Activated CD8-positive, alpha-beta memory T cell treated with anti-CD3 and anti-CD28 coated beads for 4 hours (primary cell): ENCODE results near the gene RGS9.
"Not testable (repeated sequence)": the region's sequence is repeated elsewhere in the genome, so short reads cannot be mapped to it uniquely, and the experiment has no call there.

Source experiments
- DNase-seq, 2 donors: peaks; one replicate each; pipeline ENCODE4 v3.0.0-alpha.2; 2020; ENCODE audit warnings: low read depth in 2 of 2

The RGS9 gene

DNA sequence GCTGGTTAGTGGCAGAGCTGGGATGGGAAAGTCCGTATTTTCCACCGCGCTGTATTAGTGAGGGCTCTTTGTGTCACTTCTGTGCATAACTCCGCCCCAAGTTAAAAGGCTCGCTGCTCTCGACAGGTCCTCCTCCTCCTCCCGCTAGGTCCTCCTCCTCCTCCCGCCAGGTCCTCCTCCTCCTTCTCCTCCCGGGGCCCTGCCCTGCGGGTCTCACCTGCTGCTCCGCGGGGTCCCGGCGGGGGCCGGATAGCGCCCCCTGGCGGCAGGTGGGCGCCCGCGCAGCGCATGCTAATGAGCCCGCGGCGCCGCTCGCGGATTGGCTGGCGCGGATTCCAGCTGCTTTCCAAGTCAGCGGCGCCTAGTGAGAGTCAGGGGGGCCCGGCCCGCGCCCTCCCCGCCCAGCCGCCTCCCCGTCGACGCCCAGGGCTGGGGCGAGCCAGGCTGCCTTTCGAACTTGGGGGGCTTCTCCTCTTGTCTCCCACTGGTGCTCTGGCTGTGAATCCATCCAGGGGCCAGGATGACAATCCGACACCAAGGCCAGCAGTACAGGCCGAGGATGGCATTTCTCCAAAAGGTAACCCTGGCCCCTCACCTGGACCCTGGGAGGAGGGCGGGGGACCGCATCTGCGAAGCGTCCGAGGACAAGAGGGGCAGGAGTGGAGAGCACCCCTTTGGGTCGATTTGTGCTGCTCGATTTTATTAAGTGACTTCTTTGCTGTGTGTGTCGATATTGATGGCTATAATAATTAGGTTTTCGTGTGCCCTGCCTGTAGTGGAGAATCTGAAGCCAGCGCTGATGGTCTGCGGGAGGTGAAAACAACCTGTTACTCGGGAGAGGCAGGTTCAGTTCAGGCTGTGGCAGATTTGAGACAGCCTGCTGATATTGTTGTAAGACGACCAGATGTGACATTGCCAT is at the start of gene RGS9:
TSS of gene RGS9 (plus strand) at position 350 of the 919 bp plus-strand sequence. CDS start at position 521, 171 bp downstream.
- DNase-seq, result peak; percentile 68 to 73

DNA sequence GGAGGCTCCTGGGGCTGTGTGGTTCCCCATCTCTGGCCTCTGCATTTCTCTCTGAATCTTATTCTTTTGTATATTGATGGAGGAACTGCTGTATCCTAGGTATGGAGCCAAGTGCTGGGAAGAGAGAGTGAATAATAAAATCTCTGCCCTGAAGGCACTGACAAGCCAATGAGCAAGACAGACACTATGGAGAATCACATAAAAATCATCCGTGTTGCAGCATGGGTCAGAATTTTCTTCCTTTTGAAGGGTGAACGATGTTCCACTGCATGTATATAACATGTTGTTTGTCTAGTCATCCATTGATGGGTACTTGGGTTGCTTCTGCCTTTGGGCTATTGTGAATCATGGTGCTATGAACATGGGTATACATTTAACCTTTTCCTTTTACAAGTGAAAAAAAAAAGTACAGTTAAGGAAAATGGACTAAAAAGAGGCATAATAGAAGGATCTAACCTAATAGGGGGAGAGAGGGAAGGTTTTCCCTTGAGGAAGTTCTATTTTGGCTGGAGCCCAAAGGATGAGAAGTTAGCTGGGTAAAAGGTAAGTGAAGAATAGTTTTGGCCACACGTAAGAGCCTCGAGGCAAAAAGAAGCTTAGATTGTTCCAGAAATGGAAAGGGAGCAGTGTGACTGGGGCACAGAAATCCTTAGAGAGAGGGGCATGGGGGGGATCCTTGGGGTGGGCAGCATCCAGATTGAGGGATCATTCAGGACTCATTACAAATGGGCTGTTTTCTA is 48.4 kb upstream of the RGS9 start:
- DNase-seq, result no peak

DNA sequence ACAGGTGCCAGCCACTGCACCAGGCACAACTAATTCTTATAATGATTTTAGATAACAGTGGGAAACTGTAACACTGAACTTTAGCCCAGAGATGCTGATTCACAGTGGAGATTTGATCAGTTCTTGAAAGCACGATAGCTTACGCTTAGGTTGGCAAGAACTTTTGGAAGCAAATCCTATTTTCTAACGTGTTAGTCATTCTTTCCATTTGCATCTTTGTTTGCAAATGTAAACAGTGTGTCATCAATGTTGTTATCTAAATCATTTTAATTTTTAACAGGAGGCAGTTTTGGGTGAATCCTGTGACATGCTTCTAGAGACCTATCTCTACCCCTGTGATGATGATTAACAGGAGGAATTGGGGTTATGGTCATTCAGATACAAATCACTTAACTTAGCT is 44.9 kb upstream of the RGS9 start:
- DNase-seq, result no peak

DNA sequence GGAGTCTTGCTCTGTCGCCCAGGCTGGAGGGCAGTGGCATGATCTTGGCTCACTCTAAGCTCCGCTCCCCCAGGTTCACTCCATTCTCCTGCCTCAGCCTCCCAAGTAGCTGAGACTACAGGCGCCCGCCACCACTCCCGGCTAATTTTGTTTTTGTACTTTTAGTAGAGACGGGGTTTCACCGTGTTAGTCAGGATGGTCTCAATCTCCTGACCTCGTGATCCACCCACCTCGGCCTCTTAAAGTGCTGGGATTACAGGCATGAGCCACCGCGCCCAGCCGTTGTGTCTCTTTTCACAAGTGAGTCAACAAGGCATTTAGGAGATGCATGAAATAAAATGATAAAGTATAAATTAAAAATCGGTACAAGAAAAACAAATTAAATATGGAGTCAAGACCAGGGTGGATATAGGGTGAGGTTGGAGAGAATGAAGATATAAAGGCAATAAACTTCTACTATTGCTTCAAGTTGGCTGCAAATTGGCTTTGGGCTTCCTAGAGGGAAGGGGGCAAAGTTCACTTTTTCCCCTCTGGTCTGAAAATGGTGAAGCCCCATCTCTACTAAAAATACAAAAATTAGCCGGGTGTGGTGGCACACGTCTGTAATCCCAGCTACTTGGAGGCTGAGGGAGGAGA is 44.3 kb upstream of the RGS9 start:
- not testable (repeated sequence) for DNase-seq

DNA sequence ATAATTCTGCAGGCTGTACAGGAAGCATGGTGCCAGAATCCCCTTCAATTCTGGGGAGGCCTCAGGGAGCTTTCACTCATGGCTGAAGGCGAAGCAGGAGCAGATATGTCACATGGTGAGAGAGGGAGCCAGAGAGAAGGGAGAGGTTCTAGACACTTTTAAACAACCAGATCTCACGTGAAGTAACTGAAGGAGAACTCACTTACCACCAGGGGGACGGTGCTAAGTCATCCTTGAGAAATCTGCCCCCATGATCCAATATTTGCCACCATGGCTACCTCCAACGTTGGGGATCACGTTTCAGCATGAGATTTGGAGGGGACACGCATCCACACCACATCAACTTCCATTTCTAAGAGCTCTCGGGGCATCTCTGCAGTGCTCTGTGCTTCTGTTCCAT is 43.2 kb upstream of the RGS9 start:
- no peak for DNase-seq

DNA sequence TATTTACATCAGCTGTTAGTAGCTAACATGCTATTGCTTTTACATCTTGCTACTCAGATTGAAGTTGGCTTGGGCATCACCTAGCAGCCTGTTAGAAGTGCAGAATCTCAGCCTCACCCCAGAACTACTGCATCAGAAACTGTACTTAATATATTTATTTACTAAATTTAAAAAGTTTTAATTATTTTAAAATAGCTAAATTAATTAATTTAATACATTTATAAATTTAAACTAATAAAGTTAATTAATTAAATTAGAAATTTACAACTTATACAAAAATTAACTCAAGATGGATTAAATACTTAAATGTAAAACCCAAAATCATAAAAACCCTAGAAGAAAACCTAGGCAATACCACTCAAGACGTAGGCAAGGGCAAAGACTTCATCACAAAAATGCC is 41.7 kb upstream of the RGS9 start:
- no peak for DNase-seq

DNA sequence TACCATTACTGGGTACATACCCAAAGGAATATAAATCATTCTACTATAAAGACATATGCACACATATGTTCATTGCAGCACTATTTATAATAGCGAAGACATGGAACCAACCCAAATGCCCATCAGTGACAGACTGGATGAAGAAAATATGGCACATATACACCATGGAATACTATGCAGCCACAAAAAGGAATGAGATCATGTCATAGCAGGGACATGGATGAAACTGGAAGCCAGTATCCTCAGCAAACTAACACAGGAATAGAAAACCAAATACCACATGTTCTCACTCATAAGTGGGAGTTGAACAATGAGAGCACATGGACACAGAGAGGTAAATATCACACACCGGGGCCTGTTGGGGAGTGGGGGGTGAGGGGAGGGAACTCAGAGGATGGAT is 40.8 kb upstream of the RGS9 start:
- DNase-seq, result not testable (repeated sequence)

DNA sequence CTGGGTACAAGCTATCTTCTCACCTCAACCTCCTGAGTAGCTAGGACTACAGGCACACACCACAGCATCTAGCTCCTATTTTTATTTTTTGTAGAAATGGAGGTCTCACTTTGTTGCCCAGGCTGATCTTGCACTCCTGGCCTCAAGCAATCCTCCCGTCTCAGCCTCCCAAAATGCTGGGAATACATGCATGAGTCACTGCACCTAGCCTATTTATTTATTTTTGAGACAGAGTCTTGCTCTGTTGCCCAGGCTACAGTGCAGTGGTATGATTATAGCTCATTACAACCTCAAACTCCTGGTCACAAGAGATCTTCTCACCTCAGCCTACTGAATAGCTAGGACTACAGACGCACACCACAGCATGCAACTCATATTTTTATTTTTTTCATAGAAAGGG is 40.1 kb upstream of the RGS9 start:
- DNase-seq, result no peak

DNA sequence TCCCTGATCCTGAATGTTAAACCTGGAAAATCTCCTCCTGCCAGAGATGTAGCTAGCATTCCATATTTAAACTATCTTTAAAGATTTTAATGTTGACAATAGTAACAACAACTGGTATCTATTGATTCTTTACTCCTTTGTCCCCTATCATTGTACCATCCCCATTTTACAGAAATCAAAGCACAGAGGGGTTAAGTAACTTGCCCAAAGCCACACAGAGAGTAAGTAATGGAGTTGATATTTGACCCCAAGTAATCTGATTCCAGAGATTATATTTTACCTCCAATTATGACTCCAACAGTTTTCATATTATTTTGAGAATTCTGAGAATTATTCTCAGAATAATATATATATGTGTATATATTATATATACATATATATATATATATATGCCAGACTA is 37.7 kb upstream of the RGS9 start:
- DNase-seq, result no peak

DNA sequence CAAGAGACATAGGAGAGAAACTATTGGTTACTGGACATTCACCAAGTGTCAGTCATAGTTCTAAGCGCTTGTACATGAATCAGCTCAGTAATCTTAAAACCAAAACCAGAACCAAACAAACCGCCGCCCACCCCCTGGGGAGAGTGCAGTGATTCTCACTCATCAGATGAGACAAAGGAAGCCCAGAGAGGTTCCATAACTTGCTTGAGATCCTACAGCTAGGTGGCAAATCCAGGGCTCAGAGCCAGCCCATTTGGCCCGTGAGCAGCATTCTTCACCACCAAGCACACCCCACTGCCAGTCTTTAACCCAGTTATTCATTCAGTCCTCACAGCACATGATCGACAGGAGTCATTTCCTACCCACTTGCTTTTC is 37.2 kb upstream of the RGS9 start:
- DNase-seq, result peak; percentile 53 to 69

DNA sequence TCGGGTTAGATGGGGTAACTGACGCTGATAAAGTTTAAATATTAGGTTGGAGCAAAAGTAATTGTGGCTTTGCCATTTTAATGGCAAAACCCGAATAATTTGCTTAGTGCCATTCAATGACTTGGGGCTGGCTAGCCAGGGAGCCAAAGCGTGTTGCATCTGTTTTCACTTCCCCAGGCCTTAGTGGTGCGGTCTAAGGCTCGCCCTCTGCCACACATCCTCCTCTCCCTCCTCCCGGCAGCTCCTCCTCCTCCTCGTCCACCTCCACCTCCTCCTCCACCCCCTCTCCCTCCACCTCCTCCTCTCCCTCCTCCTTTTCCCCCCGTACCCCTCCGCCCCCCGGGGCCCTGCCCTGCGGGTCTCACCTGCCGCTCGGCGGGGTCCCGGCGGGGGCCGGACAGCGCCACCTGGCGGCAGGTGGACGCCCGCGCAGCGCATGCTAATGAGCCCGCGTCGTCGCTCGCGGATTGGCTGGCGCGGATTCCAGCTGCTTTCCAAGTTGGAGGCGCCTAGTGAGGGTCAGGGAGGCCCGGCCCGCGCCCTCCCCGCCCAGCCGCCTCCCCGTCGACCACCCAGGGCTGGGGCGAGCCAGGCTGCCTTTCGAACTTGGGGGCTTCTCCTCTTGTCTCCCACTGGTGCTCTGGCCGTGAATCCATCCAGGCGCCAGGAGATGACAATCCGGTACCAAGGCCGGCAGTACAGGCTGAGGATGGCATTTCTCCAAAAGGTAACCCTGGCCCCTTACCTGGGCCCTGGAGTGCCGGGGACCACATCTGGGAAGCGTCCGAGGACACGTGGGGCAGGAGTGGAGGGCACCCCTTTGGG is 36.6 kb upstream of the RGS9 start:
- DNase-seq, result peak; percentile 65 to 73

DNA sequence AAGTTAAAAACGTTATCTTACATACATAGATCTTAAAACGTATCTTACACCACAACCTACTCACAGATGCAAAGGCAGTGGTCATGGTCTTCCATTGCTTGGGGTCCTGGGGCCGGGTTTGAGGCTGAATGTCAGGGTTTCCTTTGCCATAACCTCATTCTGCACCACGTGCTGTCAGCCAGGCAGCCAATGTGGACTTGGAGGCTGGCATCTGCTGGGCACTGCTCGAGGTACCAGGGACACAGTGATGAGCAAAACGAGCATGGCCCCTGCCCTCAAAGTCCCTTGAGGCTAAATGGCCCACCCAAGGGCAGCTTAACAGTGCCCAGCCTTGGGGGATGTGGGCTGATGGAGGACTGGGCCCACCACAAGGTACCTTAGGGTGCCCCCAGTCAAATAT is 35.8 kb upstream of the RGS9 start:
- DNase-seq, result no peak

DNA sequence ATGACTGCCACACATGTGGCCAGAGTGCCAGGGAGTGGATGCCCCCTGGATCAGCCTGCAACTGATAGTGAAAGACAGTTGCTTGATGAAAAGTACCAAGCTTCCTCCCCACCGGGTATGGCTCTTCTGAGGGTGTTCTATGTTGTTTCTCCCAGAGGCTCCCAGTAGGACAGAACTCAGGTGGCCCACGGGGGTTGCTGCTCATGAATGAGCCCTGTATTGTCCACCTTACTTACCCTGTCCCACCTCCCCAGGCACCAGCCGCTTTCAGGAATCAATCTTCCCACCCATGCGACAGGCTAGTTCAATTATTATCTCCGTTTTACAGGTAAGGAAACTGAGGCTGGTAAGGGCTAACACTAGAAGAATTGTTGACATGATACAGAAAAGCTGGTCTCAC is 34.9 kb upstream of the RGS9 start:
- DNase-seq, result no peak

DNA sequence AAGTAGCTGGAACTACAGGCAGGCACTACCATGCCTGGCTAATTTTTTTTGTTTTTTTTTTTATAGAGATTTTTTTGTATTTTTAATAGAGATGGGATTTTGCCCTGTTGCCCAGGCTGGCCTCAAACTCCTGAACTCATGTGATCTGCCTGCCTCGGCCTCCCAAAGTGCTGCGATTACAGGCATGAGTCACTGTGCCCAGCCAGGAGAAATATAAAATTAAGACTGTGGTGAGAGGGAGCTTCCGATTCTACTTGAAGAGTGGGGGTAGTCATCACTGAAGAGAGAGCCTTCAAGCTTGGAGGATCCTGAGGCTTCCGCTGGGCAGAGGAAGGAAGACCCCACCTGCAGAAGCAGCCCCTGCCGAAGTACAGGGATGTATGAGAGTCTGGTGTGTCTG is 34.4 kb upstream of the RGS9 start:
- no peak for DNase-seq

DNA sequence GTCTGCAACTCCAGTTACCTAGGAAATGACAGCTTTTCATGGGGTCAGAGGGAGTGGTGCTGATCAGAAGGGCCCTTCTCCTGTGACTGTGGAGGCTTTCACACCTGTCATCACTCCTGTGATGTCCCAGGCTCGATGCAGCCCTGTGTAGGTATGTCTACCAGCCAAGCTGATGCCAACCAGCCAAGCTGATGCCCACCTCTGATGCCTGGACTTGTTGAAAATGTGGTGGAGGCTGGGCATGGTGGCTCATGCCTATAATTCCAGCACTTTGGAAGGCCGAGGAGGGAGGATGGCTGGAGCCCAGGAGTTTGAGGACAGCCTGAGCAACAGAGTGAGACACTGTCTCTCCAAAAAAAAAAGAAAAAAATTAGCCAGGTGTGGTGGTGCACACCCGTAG is 33.7 kb upstream of the RGS9 start:
- DNase-seq, result no peak

DNA sequence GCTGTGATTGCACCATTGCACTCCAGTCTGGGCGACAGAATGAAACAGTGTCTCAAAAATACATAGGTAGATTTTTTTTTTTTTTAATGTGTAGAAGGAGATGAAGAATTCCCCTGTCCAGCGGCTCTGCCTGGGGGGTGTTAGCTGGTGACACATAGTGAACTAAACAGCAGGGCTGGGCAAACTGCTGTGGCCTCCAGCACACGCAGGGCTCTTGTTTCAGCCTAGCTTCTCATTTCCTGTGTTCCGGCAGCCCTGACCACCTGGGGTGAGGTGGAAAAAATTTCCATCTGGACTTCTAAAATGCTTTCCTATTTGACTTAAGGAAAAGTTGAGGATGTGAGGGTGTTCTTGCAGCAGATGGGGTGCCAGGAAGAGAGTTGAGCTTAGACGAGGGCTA is 33.3 kb upstream of the RGS9 start:
- DNase-seq, result no peak

DNA sequence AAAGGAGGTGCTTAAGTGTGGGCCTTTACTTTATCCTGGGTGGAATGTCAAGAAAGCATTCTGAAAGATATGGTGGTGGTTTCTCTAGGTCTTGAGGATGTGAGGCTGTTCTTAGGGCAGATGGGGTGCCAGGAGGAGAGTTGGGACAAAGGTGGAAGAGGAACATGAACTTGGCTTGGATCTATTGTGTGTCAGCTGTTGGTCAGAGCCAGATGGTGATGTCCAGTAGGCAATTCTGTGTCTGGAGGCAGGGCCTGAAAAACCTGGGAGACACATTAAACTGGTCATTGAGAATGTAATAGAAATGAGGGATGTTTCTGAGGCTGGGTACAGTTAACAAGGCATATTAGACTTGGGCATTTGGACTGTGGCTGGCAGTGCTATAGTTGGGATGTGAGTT is 32.6 kb upstream of the RGS9 start:
- no peak for DNase-seq

DNA sequence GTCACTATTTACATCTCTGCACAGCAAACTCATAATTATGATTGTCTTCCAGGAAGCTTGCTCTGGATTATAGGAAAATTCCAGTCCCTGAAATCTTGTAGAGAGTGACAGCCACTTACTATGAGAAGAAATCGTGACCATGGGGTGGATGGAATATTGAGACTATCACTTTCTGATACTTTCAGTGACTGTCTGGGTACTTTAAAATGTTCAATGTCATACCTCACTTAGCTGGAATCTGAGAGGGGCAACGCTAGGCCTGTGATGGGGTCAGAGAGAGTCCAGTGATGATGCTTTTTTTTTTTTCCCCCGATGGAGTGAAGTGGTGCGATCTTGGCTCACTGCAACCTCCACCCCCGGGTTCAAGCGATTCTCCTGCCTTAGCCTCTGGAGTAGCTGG is 32.2 kb upstream of the RGS9 start:
- no peak for DNase-seq

DNA sequence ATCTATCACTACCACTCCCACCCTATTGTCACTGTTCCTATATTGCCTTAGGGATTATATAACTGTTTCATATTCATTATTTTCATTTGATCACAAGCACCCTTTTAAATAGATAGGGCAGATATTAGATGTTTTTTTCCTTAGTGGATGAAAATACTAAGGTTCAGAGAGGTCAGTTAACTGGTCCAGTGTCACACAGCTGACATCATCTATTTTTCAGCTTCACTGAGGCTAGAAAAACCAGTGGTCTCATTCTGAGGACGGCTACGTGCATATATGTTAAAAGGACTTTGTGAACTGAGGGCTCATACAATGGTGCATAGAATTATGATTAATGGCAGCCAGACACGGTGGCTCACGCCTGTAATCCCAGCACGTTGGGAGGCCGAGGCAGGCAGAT is 29.0 kb upstream of the RGS9 start:
- DNase-seq, result no peak

DNA sequence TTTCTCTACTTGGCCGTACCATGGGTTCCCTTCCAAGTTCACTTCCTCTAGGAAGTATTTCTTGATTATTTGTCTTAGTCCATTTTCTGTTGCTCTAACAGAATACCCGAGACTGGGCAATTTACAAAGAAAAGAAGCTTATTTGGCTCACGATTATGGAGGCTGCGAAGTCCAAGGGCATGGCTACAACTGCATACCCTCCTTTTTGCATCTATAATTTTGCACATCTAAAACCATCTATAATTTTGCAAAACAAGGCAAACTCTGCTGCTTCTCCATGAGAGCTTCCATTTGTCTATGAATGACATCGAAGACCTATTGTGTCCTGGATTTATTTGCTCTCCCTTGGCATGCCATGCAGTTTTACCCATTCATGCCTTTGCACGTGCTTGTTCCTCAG is 27.6 kb upstream of the RGS9 start:
- no peak for DNase-seq

DNA sequence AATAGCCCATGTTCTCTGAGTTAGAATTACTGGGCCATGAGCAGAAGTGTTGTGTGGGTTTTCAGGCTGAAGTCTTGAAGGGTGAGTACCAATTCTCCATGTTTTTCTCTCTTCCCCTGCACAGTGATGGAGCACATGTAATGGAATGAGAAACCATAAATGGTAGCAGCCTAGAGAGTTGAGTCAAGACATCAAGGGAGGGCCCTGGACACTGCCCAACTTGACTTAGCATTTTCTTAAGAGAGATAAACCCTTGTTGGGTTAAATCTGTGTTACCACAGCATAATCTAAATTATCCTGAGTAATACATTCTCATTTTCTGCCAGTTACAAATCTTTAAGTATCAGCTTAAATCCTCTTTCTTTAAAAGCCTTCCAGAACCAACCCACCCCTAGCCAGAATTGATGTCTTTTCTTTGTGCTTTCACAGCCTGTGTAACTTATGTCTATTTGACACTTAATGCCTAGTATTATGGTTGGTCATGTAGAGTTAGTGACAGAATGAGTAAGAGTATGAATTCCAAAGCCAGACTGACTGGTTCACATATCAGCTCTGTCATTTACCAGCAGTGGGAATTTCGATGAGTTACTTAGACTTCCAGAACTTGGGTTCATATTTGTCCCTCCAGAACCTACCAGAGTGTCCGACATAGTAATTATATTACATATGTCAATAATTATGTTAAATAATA is 27.0 kb upstream of the RGS9 start:
- DNase-seq, result no peak
